HG02798 (cell line): ENCODE data around the gene CRKL.

Experiments
- ATAC-seq: cut with Tn5 transposase; IDR thresholded peaks from one replicate; pipeline ENCODE4 v1.9.1; 2021; ENCODE audit warnings: mild to moderate bottlenecking; ENCODE audit not compliant: unreplicated experiment, poor library complexity

Gene CRKL

GRCh38 chr22:20992456-20993303 lies 75.5 kb downstream of the CRKL start:
- ATAC-seq, result no peak

- ATAC-seq, result no peak
These were observed 76.3 kb downstream of the CRKL start for GRCh38 chr22:20993304-20994127.

- ATAC-seq, result no peak
These were observed 77.1 kb downstream of the CRKL start for GRCh38 chr22:20994128-20994901.

GRCh38 chr22:20994902-20995241 lies 77.7 kb downstream of the CRKL start:
- no peak for ATAC-seq

GRCh38 chr22:20995329-20996030 lies 78.3 kb downstream of the CRKL start:
- no peak for ATAC-seq

GRCh38 chr22:20996031-20996410 lies 78.8 kb downstream of the CRKL start:
- ATAC-seq, result no peak

GRCh38 chr22:20996598-20997535 lies 79.7 kb downstream of the CRKL start:
- ATAC-seq, result no peak

- no peak for ATAC-seq
These were observed 80.5 kb downstream of the CRKL start for GRCh38 chr22:20997536-20998257.

GRCh38 chr22:20998411-20999336 lies 81.5 kb downstream of the CRKL start:
- ATAC-seq, result no peak

GRCh38 chr22:20999350-21000206 lies 82.4 kb downstream of the CRKL start:
- no peak for ATAC-seq

GRCh38 chr22:21000207-21000986 lies 83.2 kb downstream of the CRKL start:
- no peak for ATAC-seq

GRCh38 chr22:21000987-21001600 lies 83.9 kb downstream of the CRKL start:
- ATAC-seq, result no peak

GRCh38 chr22:21001601-21002325 lies 84.6 kb downstream of the CRKL start, which contains the start of gene THAP7:
Gene THAP7 (minus strand): TSS chr22:21002118. CDS start chr22:21001911, 207 bp downstream.
- peak; percentile 90 for ATAC-seq
